CD14-positive monocyte (primary cell): ENCODE data around the gene FOXO1. TPM values are rescaled to one million over a fixed set of nuclear protein-coding genes. Genes with fewer than 3 reads are reported as not detected.

Experiments used
- DNase-seq, 3 donors: peaks; one replicate each; pipeline ENCODE4 v3.0.0-alpha.2; 2011 to 2022
- H2AFZ ChIP-seq: 2 replicates; pipeline ENCODE4 v1.6.0; 2012; ENCODE audit warnings: mild to moderate bottlenecking, low read depth, low read length, inconsistent platforms; ENCODE audit not compliant: insufficient read depth, poor library complexity, severe bottlenecking
- H3K27ac ChIP-seq, 2 donors: 1 replicate in 1 of 2; 2 replicates in 1 of 2; pipeline ENCODE4 v1.5.1; 2012 to 2013; ENCODE audit warnings: low read length in 2 of 2, control low read depth in 1 of 2, inconsistent platforms in 1 of 2, low read depth in 1 of 2, mild to moderate bottlenecking in 1 of 2
- H3K27me3 ChIP-seq, 2 donors: one replicate each; pipeline versions ENCODE4 v1.6.0 to v1.6.1; 2011 to 2013; ENCODE audit warnings: low read length in 2 of 2; ENCODE audit not compliant: control insufficient read depth in 2 of 2, insufficient read depth in 2 of 2
- H3K36me3 ChIP-seq, 2 donors: replicated peaks in 1 of 2; 1 replicate in 1 of 2; 2 replicates in 1 of 2; pipeline versions ENCODE4 v1.5.1 to v1.6.1; 2012 to 2013; ENCODE audit warnings: low read length in 2 of 2, control low read depth in 1 of 2, inconsistent platforms in 1 of 2, mild to moderate bottlenecking in 1 of 2; ENCODE audit not compliant: insufficient read depth in 2 of 2, control insufficient read depth in 1 of 2
- H3K4me1 ChIP-seq, 2 donors: 1 replicate in 1 of 2; 2 replicates in 1 of 2; pipeline versions ENCODE4 v1.5.1 to v1.6.1; 2012 to 2013; ENCODE audit warnings: low read length in 2 of 2, control low read depth in 1 of 2, inconsistent platforms in 1 of 2, mild to moderate bottlenecking in 1 of 2, moderate library complexity in 1 of 2; ENCODE audit not compliant: insufficient read depth in 2 of 2, control insufficient read depth in 1 of 2
- H3K4me2 ChIP-seq: replicated peaks from 2 replicates; pipeline ENCODE3; 2012; ENCODE audit warnings: low read length, moderate library complexity, mild to moderate bottlenecking; ENCODE audit not compliant: poor library complexity, severe bottlenecking; ENCODE audit errors: extremely low read depth
- H3K4me3 ChIP-seq, 3 experiments: fragments of 200-600 bp in 1 of 3; sonication (generic) in 1 of 3; replicated peaks in 1 of 3; 1 replicate in 2 of 3; 2 replicates in 1 of 3; pipeline ENCODE4 v1.5.1; 2011 to 2013; ENCODE audit warnings: low read length in 3 of 3, mild to moderate bottlenecking in 3 of 3, control low read depth in 2 of 3, low read depth in 2 of 3, inconsistent platforms in 1 of 3, moderate library complexity in 1 of 3
- H3K79me2 ChIP-seq: 2 replicates; pipeline ENCODE4 v1.6.0; 2012; ENCODE audit warnings: mild to moderate bottlenecking, control low read depth, inconsistent platforms, low read length, moderate library complexity; ENCODE audit not compliant: insufficient read depth
- H3K9ac ChIP-seq: 2 replicates; pipeline ENCODE4 v1.6.0; 2017; ENCODE audit warnings: low read length, mild to moderate bottlenecking; ENCODE audit not compliant: insufficient read depth, poor library complexity, severe bottlenecking
- H3K9me3 ChIP-seq, 2 donors: replicated peaks in 1 of 2; 1 replicate in 1 of 2; 2 replicates in 1 of 2; pipeline versions ENCODE4 v1.5.1 to v1.6.1; 2012 to 2013; ENCODE audit warnings: low read length in 2 of 2, control low read depth in 1 of 2; ENCODE audit not compliant: control insufficient read depth in 1 of 2, insufficient read depth in 1 of 2
- H4K20me1 ChIP-seq: 2 replicates; pipeline ENCODE4 v1.6.0; 2012; ENCODE audit warnings: mild to moderate bottlenecking, low read length, control low read depth, moderate library complexity; ENCODE audit not compliant: insufficient read depth
- H3K27ac Mint-ChIP-seq, 7 donors: one replicate each; pipeline ENCODE4 v1.8.0; 2020; ENCODE audit warnings: mild to moderate bottlenecking in 7 of 7, mixed read lengths in 7 of 7, moderate library complexity in 6 of 7, inconsistent platforms in 2 of 7
- H3K27me3 Mint-ChIP-seq, 3 donors: one replicate each; pipeline ENCODE4 v1.8.0; 2021 to 2022; ENCODE audit warnings: low read depth in 3 of 3, mild to moderate bottlenecking in 3 of 3, mixed read lengths in 3 of 3, moderate library complexity in 3 of 3, inconsistent platforms in 1 of 3
- H3K36me3 Mint-ChIP-seq, 2 donors: one replicate each; pipeline ENCODE4 v1.8.0; 2020; ENCODE audit warnings: mixed read lengths in 2 of 2, inconsistent platforms in 1 of 2, mild to moderate bottlenecking in 1 of 2
- H3K4me1 Mint-ChIP-seq: one replicate; pipeline ENCODE4 v1.8.0; 2020; ENCODE audit warnings: mild to moderate bottlenecking, mixed read lengths
- H3K4me3 Mint-ChIP-seq, 2 donors: one replicate each; pipeline ENCODE4 v1.8.0; 2020; ENCODE audit warnings: mild to moderate bottlenecking in 2 of 2, mixed read lengths in 2 of 2, moderate library complexity in 1 of 2
- H3K9me3 Mint-ChIP-seq, 7 donors: one replicate each; pipeline ENCODE4 v1.8.0; 2020 to 2022; ENCODE audit warnings: mixed read lengths in 7 of 7, mild to moderate bottlenecking in 6 of 7, moderate library complexity in 6 of 7, inconsistent platforms in 2 of 7
- WGBS: methylation state at CpG from one replicate; pipeline ENCODE4 v1.1.5; 2013; ENCODE audit warnings: missing lambda C conversion rate; ENCODE audit not compliant: insufficient coverage; 5-methylcytosine and 5-hydroxymethylcytosine counted together
- intact Hi-C, 2 donors: fragments of 100-400 bp; cut with micrococcal nuclease; formaldehyde crosslinking; loops; one replicate each; pipeline versions ENCODE4 v1.15.0 to v1.15.1; 2023
- polyA plus RNA-seq, 3 donors: library from polyadenylated mRNA; depleted of rRNA in 1 of 3; unstranded in 2 of 3; stranded (reverse) in 1 of 3; fragments of 300-500 nt in 2 of 3; fragments of >200 nt in 1 of 3; fragmentation: Illumina TruSeq in 2 of 3; gene quantifications; 1 replicate in 2 of 3; 2 replicates in 1 of 3; pipeline ENCODE4 v1.2.3, GENCODE V29; 2012 to 2021
- TF ChIP-seq, protein P1 (sequence below): fragments of 200-600 bp; IDR thresholded peaks from one replicate; pipeline ENCODE4 v1.8.0; 2022; ENCODE audit warnings: antibody characterized with exemption, mild to moderate bottlenecking

Gene FOXO1
- polyA plus RNA-seq, 3 donors = 3.1 to 11.3 (median 8.0) TPM

DNA sequence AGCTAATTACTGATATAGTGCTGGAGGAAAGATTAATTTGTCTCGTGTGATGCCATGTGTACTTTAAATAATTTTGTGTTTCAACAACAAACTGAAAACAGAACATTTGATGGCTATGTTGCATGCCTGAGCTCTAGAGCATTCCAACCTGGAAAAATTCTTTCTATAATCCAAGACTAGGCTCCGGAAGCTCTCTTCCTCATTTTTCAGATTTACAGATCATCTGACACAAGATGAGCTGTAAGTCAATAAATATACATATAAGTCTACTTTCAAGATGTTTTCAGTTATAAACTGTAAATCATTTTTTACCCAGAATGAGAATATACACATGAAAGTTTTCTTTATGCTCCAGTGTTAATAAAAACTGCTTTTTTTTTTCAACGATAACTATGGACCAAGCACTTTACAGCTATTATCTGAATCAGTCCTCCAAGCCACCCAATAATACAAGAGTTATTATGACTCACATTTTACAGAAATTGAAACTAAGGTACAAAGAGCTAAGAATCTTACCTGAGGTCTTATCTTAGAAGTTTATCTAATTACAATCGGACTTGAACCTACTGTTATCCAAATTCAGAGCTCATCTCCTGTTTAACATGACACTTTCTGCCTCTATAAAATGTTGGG lies 6.4 kb upstream of the FOXO1 start:
- Histone ChIP-seq H2AFZ (no peak overlapping the region), H3K4me3 (no peak overlapping the region), H3K9me3 (no peaks in the 10 kb centered on the region), H3K36me3 (no peaks in the 10 kb centered on the region), H3K79me2 (no peaks in the 10 kb centered on the region), H3K27me3 (no peaks in the 10 kb centered on the region), H3K4me1 (peaks cover under 1 to 6% of the 10 kb centered on the region in 2 donors), H3K4me2 (no peak overlapping the region), H4K20me1 (no peaks in the 10 kb centered on the region), H3K9ac (no peak overlapping the region), H3K27ac (no peak overlapping the region)
- TF ChIP-seq, protein P1, sequence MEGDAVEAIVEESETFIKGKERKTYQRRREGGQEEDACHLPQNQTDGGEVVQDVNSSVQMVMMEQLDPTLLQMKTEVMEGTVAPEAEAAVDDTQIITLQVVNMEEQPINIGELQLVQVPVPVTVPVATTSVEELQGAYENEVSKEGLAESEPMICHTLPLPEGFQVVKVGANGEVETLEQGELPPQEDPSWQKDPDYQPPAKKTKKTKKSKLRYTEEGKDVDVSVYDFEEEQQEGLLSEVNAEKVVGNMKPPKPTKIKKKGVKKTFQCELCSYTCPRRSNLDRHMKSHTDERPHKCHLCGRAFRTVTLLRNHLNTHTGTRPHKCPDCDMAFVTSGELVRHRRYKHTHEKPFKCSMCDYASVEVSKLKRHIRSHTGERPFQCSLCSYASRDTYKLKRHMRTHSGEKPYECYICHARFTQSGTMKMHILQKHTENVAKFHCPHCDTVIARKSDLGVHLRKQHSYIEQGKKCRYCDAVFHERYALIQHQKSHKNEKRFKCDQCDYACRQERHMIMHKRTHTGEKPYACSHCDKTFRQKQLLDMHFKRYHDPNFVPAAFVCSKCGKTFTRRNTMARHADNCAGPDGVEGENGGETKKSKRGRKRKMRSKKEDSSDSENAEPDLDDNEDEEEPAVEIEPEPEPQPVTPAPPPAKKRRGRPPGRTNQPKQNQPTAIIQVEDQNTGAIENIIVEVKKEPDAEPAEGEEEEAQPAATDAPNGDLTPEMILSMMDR = no peak
- H3K4me3 Mint-ChIP-seq = no peak overlapping the region
- no peak for DNase-seq
- no peaks in the 10 kb centered on the region for H3K36me3 Mint-ChIP-seq
- no peaks in the 10 kb centered on the region for H3K9me3 Mint-ChIP-seq
- no CpG with 5 or more reads among the region's 4 CpGs for WGBS
- no peak overlapping the region for H3K27ac Mint-ChIP-seq
- peaks cover 7% of the 10 kb centered on the region for H3K4me1 Mint-ChIP-seq
- peaks cover 3 to 10% (median 8%) of the 10 kb centered on the region in 3 donors for H3K27me3 Mint-ChIP-seq
- intact Hi-C loops = no loop called here

DNA sequence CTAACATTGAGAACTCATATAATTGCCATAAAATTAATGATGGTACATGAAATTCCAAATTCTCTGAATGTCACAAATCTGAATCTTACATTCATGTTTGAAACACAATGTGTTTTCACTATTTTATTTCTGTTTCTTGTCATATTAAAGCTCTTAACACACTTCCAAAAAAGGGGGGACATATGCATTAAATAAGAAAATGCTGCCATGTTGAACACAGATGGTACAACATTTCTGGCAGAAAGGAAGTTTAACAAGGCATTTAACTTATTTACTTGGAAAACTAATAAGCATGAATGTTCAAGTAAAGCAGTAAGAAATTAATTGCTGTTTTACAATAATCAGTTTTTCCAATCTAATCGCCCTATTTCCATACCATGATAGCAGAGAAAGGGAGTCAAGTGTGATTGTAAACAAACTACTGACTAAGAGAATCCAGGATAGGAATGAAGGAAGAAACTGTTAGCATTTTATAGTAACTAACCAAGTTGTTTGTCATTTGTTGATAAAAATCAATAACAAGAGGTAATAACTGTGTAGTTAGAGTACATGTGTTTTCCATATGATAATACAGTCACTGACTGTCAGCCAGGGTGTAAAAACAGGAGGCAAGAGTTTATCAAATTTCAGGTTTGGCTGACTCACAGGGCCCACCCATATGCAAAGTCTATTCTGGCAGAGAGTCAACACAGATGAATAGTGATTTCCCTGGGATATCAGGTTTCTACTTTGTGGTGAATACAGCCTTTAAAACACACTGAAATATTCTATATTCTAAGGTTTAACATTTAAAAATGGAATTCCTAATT lies 5.7 kb upstream of the FOXO1 start:
- H3K36me3 Mint-ChIP-seq = peaks cover 0 to 2% of the 10 kb centered on the region in 2 donors
- no CpG with 5 or more reads among the region's 1 CpG for WGBS
- Histone ChIP-seq H3K4me1 (peaks cover 7 to 13% of the 10 kb centered on the region in 2 donors), H3K27me3 (no peaks in the 10 kb centered on the region), H3K79me2 (no peaks in the 10 kb centered on the region), H3K36me3 (no peaks in the 10 kb centered on the region), H2AFZ (no peak overlapping the region), H3K9ac (no peak overlapping the region), H4K20me1 (no peaks in the 10 kb centered on the region), H3K27ac (no peak overlapping the region), H3K4me2 (no peak overlapping the region), H3K9me3 (no peaks in the 10 kb centered on the region), H3K4me3 (no peak overlapping the region)
- peaks cover 0 to 2% (median 0%) of the 10 kb centered on the region in 7 donors for H3K9me3 Mint-ChIP-seq
- no peak for DNase-seq
- H3K4me3 Mint-ChIP-seq = no peak overlapping the region
- H3K27me3 Mint-ChIP-seq = peaks cover 8 to 10% (median 9%) of the 10 kb centered on the region in 3 donors
- H3K27ac Mint-ChIP-seq = no peak overlapping the region
- TF ChIP-seq, protein P1 = no peak
- peaks cover 13% of the 10 kb centered on the region for H3K4me1 Mint-ChIP-seq
- intact Hi-C loops = no loop called here
